Calu3 (cell line): ENCODE measurements around the gene SREBF2. TPM values are rescaled to one million over a fixed set of nuclear protein-coding genes. Genes with fewer than 3 reads are reported as not detected.

Source experiments
- BruUV-seq: library from RNA; stranded (reverse); fragments of 400-500 nt; replicated peaks from 2 replicates; lab custom pipeline; 2021; lab: Mats Ljungman, UMichigan
- CTCF ChIA-PET: fragments of 300-600 bp; sonication (Branson Sonifier 250); formaldehyde crosslinking; loops from one replicate; lab custom pipeline; 2022; ENCODE audit warnings: antibody characterized with exemption; lab: Charles Lee
- DNase-seq: peaks from one replicate; pipeline ENCODE4 v3.0.0; 2022
- H3K27ac Mint-ChIP-seq: one replicate; pipeline ENCODE4 v1.8.0; 2022; ENCODE audit warnings: mixed read lengths; ENCODE audit not compliant: unreplicated experiment
- H3K27me3 Mint-ChIP-seq: one replicate; pipeline ENCODE4 v1.8.0; 2022; ENCODE audit warnings: mixed read lengths; ENCODE audit not compliant: unreplicated experiment
- H3K36me3 Mint-ChIP-seq: one replicate; pipeline ENCODE4 v1.8.0; 2022; ENCODE audit warnings: mild to moderate bottlenecking, moderate library complexity, mixed read lengths; ENCODE audit not compliant: insufficient read depth, unreplicated experiment
- H3K4me1 Mint-ChIP-seq: one replicate; pipeline ENCODE4 v1.8.0; 2022; ENCODE audit warnings: mild to moderate bottlenecking, low read depth, mixed read lengths; ENCODE audit not compliant: unreplicated experiment
- H3K4me3 Mint-ChIP-seq: one replicate; pipeline ENCODE4 v1.8.0; 2022; ENCODE audit warnings: mild to moderate bottlenecking, low read depth, moderate library complexity, mixed read lengths; ENCODE audit not compliant: unreplicated experiment
- H3K9me3 Mint-ChIP-seq: one replicate; pipeline ENCODE4 v1.8.0; 2022; ENCODE audit warnings: low read depth, mixed read lengths; ENCODE audit not compliant: unreplicated experiment
- intact Hi-C: fragments of 100-400 bp; cut with micrococcal nuclease; formaldehyde crosslinking; loops from one replicate; pipeline ENCODE4 v1.10.0; 2022; ENCODE audit not compliant: unreplicated experiment
- total RNA-seq: library from RNA; stranded (reverse); gene quantifications from 2 replicates; pipeline ENCODE4 v1.2.3, GENCODE V29; 2022
- TF ChIP-seq, protein P1 (sequence below): fragments of 200-600 bp; IDR thresholded peaks from one replicate; pipeline ENCODE4 v1.8.0; 2022; ENCODE audit warnings: antibody characterized with exemption; ENCODE audit not compliant: unreplicated experiment

Gene SREBF2
- total RNA-seq, 1 experiment from 2014 or later, result 159 TPM

- DNase-seq, result no peak
- TF ChIP-seq, protein P1, sequence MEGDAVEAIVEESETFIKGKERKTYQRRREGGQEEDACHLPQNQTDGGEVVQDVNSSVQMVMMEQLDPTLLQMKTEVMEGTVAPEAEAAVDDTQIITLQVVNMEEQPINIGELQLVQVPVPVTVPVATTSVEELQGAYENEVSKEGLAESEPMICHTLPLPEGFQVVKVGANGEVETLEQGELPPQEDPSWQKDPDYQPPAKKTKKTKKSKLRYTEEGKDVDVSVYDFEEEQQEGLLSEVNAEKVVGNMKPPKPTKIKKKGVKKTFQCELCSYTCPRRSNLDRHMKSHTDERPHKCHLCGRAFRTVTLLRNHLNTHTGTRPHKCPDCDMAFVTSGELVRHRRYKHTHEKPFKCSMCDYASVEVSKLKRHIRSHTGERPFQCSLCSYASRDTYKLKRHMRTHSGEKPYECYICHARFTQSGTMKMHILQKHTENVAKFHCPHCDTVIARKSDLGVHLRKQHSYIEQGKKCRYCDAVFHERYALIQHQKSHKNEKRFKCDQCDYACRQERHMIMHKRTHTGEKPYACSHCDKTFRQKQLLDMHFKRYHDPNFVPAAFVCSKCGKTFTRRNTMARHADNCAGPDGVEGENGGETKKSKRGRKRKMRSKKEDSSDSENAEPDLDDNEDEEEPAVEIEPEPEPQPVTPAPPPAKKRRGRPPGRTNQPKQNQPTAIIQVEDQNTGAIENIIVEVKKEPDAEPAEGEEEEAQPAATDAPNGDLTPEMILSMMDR, result no peak
- Mint-ChIP-seq H3K27ac (no peak overlapping the region), H3K9me3 (no peaks in the 10 kb centered on the region), H3K4me1 (peaks cover 11% of the 10 kb centered on the region), H3K4me3 (no peak overlapping the region), H3K27me3 (no peaks in the 10 kb centered on the region), H3K36me3 (peaks cover 4% of the 10 kb centered on the region)
- BruUV-seq, result no TSS peak
- CTCF ChIA-PET, result no interaction called here
- intact Hi-C loops, result no loop called here
Measured at GRCh38 chr22:41820447-41820846, 12.5 kb upstream of the SREBF2 start.

DNA sequence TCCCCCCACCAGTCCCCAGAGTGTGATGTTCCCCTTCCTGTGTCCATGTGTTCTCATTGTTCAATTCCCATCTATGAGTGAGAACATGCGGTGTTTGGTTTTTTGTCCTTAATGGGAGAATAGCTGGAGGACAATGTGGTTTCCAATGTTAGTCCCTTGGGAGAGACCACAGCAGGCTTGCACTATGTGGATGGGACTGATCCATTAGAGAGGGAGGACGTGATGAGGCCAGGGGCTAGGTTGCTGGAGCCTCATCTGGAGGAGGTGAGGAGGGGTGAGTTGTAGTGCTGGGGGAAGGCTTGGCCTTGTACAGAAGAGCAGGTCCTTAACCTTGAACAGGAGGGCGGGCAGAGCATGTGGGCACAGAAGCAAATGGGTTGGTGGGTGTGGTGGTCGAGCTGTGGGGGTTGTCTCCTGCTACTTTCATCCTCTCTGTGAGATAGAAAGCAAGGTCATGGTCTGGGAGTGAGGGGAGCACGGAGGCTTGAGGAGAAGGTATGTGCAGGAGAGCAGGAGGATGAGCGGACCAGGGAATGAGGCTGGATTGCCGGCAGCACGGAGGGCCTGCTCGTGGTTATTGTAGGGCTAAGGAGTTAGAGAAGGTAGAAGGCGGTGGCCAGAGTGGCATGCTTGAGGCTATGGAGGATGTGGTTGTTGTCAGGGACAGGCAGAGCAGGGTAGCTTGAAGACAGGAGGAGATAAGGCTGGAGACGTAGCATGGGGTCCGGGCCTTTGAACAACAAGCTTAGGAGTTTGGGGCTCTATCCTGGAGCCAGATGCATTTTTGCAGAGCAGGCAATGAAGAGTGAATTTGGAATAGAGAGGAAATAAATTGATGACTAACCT, 11.2 kb upstream of the SREBF2 start:
- intact Hi-C loops, result loop anchor here (1.0 kb wide), 2 partner anchors 36 to 120 kb away; no protein-coding TSS in a partner anchor
- no peak overlapping the region for H3K27ac Mint-ChIP-seq
- H3K9me3 Mint-ChIP-seq, result no peaks in the 10 kb centered on the region
- TF ChIP-seq, protein P1, result no peak
- BruUV-seq, result no TSS peak
- peaks cover 4% of the 10 kb centered on the region for H3K36me3 Mint-ChIP-seq
- CTCF ChIA-PET, result interaction anchor here (0.9 to 1.3 kb wide), 5 partner anchors 35 to 155 kb away, joined by 5 to 18 read pairs (median 7); no protein-coding TSS in a partner anchor
- DNase-seq, result no peak
- no peak overlapping the region for H3K4me3 Mint-ChIP-seq
- no peaks in the 10 kb centered on the region for H3K27me3 Mint-ChIP-seq
- peaks cover 11% of the 10 kb centered on the region for H3K4me1 Mint-ChIP-seq

DNA sequence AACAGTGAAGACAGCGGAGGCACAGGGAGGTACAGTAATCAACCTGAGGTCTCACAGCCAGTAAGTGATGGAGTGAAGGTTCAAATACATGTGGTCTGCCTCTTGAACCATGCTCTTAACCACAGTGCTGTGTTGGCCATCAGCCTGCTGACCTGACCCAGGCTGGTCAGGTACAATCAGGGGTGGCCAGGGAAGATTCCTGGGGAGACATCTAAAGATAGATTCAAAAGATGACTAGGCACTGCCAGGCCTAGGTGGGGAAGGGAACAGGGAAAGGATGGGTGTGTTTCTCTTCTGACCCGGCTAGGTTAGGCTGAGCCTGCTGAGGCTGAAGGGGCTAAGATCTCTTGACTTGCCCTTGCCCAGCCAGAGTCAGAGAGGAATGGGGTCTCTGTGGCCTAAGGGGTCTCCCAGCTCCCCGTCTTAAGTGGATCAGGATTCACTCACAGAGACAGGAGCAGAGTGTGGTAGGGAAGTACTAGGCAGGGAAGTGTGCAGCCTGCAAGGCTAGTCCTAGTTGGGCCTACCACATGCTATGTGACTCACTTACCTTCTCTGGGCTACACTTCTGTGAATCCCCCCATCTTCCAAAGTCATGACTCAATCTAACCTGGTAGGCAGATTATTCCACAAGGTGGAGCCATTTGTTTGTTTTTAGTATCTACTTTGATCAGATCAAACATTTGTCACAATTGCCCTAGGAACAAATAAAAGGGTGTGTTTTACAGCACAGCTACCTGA, 10.4 kb upstream of the SREBF2 start:
- DNase-seq, result peak; percentile 40
- H3K27me3 Mint-ChIP-seq, result no peaks in the 10 kb centered on the region
- TF ChIP-seq, protein P1, result peak; percentile 35
- no peak overlapping the region for H3K4me3 Mint-ChIP-seq
- H3K9me3 Mint-ChIP-seq, result no peaks in the 10 kb centered on the region
- peaks cover 4% of the 10 kb centered on the region for H3K36me3 Mint-ChIP-seq
- CTCF ChIA-PET, result interaction anchor here (0.9 to 1.3 kb wide), 6 partner anchors 35 to 155 kb away, joined by 3 to 18 read pairs (median 6); partner anchors contain the start of gene TNFRSF13C
- H3K4me1 Mint-ChIP-seq, result peaks cover 11% of the 10 kb centered on the region
- no TSS peak for BruUV-seq
- no peak overlapping the region for H3K27ac Mint-ChIP-seq
- intact Hi-C loops, result loop anchor here (1.0 kb wide), 2 partner anchors 35 to 119 kb away; no protein-coding TSS in a partner anchor

GRCh38 chr22:41823797-41824196, 9.1 kb upstream of the SREBF2 start:
- Mint-ChIP-seq H3K27ac (no peak overlapping the region), H3K4me1 (peaks cover 20% of the 10 kb centered on the region), H3K9me3 (no peaks in the 10 kb centered on the region), H3K4me3 (no peak overlapping the region), H3K36me3 (peaks cover 9% of the 10 kb centered on the region), H3K27me3 (no peaks in the 10 kb centered on the region)
- no peak for DNase-seq
- CTCF ChIA-PET, result no interaction called here
- TF ChIP-seq, protein P1, result no peak
- intact Hi-C loops, result no loop called here
- no TSS peak for BruUV-seq
